ENCODE measurements around the gene OTOA. TPM values are rescaled to one million over a fixed set of nuclear protein-coding genes. Genes with fewer than 3 reads are reported as not detected.
"Not testable (repeated sequence)": the region's sequence is repeated elsewhere in the genome, so short reads cannot be mapped to it uniquely, and the experiment has no call there.

OTOA gene
- total and polyA plus RNA-seq, 12 donors: 0.16 to 15.7 (median 0.90) TPM; not detected in 2

- H3K4me1 ChIP-seq (replicated peaks in 1 of 2): peaks cover 26 to 43% of the 10 kb centered on the region in 2 donors
- H3K4me3 ChIP-seq: peak overlapping the region in 1 of 4 donors; percentile 29
- H3K36me3 ChIP-seq (replicated peaks in 1 of 2): no peaks in the 10 kb centered on the region
- no peaks in the 10 kb centered on the region for H3K9me3 ChIP-seq (replicated peaks in 1 of 3)
- no peak for TF ChIP-seq CTCF (IDR thresholded peaks at IDR 0.05)
- TF ChIP-seq POLR2A (IDR thresholded peaks at IDR 0.05): peak in 1 of 2 donors; percentile 31
- 30 to 63% (median 50%) methylated on average over 3 to 5 of the region's 5 CpGs for WGBS, 4 donors
- H3K27ac ChIP-seq: peak overlapping the region in 4 of 5 donors; percentile 7 to 86 (median 72)
- DNase-seq: peak; percentile 53 to 84 (median 76)
- intact Hi-C loops (cut with DNase I): no loop called here
- H3K27me3 ChIP-seq: no peaks in the 10 kb centered on the region
These were observed 29.6 kb upstream of the OTOA start for GRCh38 chr16:21634216-21634615.

- Histone ChIP-seq H3K4me1 (replicated peaks in 1 of 2) (peaks cover 26 to 47% of the 10 kb centered on the region in 2 donors), H3K4me3 (peak overlapping the region in 1 of 4 donors; percentile 33), H3K27ac (peak overlapping the region in 3 of 5 donors; percentile 67 to 86 (median 77))
- H3K27me3 ChIP-seq; H3K9me3 ChIP-seq (replicated peaks in 1 of 3); DNase-seq; H3K36me3 ChIP-seq (replicated peaks in 1 of 2): not testable (repeated sequence)
- intact Hi-C loops (cut with DNase I): loop anchor here in 1 of 2 donors (5.0 kb wide), 1 partner anchor 38 kb away; the partner anchor contains the start of gene METTL9
- 69 to 89% (median 85%) methylated on average over 8 to 9 of the region's 9 CpGs for WGBS, 4 donors
These were observed 28.1 kb upstream of the OTOA start for GRCh38 chr16:21635694-21636093.

- H3K27ac ChIP-seq: peak overlapping the region in 2 of 5 donors; percentile 21 to 86
- WGBS, 4 donors: 85 to 95% (median 90%) methylated on average over 21 to 37 of the region's 37 CpGs
- no peaks in the 10 kb centered on the region for H3K36me3 ChIP-seq (replicated peaks in 1 of 2)
- H3K27me3 ChIP-seq: no peaks in the 10 kb centered on the region
- H3K9me3 ChIP-seq (replicated peaks in 1 of 3): no peaks in the 10 kb centered on the region
- no peak for TF ChIP-seq CTCF (IDR thresholded peaks at IDR 0.05)
- TF ChIP-seq POLR2A (IDR thresholded peaks at IDR 0.05): peak; percentile 26 to 28
- H3K4me1 ChIP-seq (replicated peaks in 1 of 2): peaks cover 14 to 45% of the 10 kb centered on the region in 2 donors
- DNase-seq: peak in 2 of 7 donors; percentile 35 to 66
- intact Hi-C loops (cut with DNase I): loop anchor here in 1 of 2 donors (5.0 kb wide), 1 partner anchor 40 kb away; the partner anchor contains the start of gene METTL9
- H3K4me3 ChIP-seq: peak overlapping the region in 1 of 4 donors; percentile 33
These were observed 26.5 kb upstream of the OTOA start for GRCh38 chr16:21637032-21637968.

- peaks cover 14 to 47% of the 10 kb centered on the region in 2 donors for H3K4me1 ChIP-seq (replicated peaks in 1 of 2)
- no peak for DNase-seq
- no peaks in the 10 kb centered on the region for H3K27me3 ChIP-seq
- no peak overlapping the region for H3K4me3 ChIP-seq
- no peaks in the 10 kb centered on the region for H3K9me3 ChIP-seq (replicated peaks in 1 of 3)
- intact Hi-C loops (cut with DNase I): loop anchor here in 1 of 2 donors (5.0 kb wide), 1 partner anchor 41 kb away; the partner anchor contains the start of gene METTL9
- 71 to 76% (median 74%) methylated on average over 4 of the region's 4 CpGs for WGBS, 4 donors
- no peaks in the 10 kb centered on the region for H3K36me3 ChIP-seq (replicated peaks in 1 of 2)
- TF ChIP-seq POLR2A (IDR thresholded peaks at IDR 0.05) (no peak), CTCF (IDR thresholded peaks at IDR 0.05) (no peak)
- no peak overlapping the region for H3K27ac ChIP-seq
These were observed 25.2 kb upstream of the OTOA start for GRCh38 chr16:21638573-21638975.
